CD4-positive, alpha-beta memory T cell (primary cell): ENCODE measurements around the gene HLA-DPA1. TPM values are rescaled to one million over a fixed set of nuclear protein-coding genes. Genes with fewer than 3 reads are reported as not detected.

Experiments
- CTCF ChIA-PET: fragments of 350-600 bp; sonication (Branson Sonifier 250); formaldehyde crosslinking; loops from one replicate; lab custom pipeline; 2021; ENCODE audit warnings: inconsistent platforms; ENCODE audit not compliant: partially characterized antibody; lab: Charles Lee
- POLR2A ChIA-PET: fragments of 350-600 bp; sonication (Branson Sonifier 250); formaldehyde crosslinking; loops from one replicate; lab custom pipeline; 2021; ENCODE audit not compliant: partially characterized antibody; lab: Charles Lee
- DNase-seq, 5 donors: peaks; one replicate each; pipeline versions ENCODE4 v3.0.0 to v3.0.0-alpha.2; 2020 to 2022; ENCODE audit warnings: mixed read lengths in 1 of 5
- H3K27ac ChIP-seq: one replicate; pipeline ENCODE4 v1.7.0; 2013; ENCODE audit warnings: low read depth, low read length
- H3K27me3 ChIP-seq: 2 replicates; pipeline ENCODE4 v1.7.0; 2013; ENCODE audit warnings: mild to moderate bottlenecking, low read length, moderate library complexity; ENCODE audit not compliant: insufficient read depth
- H3K36me3 ChIP-seq: 2 replicates; pipeline ENCODE4 v1.7.0; 2013; ENCODE audit warnings: mild to moderate bottlenecking, low read length, moderate library complexity; ENCODE audit not compliant: insufficient read depth
- H3K4me1 ChIP-seq: 2 replicates; pipeline ENCODE4 v1.7.0; 2013; ENCODE audit warnings: mild to moderate bottlenecking, low read length, moderate library complexity; ENCODE audit not compliant: insufficient read depth
- H3K4me3 ChIP-seq, 2 donors: one replicate each; pipeline ENCODE4 v1.7.0; 2013; ENCODE audit warnings: low read length in 2 of 2, mild to moderate bottlenecking in 1 of 2
- H3K9me3 ChIP-seq, 2 donors: one replicate each; pipeline ENCODE4 v1.7.0; 2013; ENCODE audit warnings: low read length in 2 of 2, control low read depth in 1 of 2; ENCODE audit not compliant: control insufficient read depth in 1 of 2
- H3K27ac Mint-ChIP-seq, 7 donors: one replicate each; pipeline ENCODE4 v1.8.0; 2020 to 2021; ENCODE audit warnings: mixed read lengths in 7 of 7, mild to moderate bottlenecking in 6 of 7, inconsistent platforms in 3 of 7, moderate library complexity in 3 of 7
- H3K27me3 Mint-ChIP-seq, 2 donors: one replicate each; pipeline ENCODE4 v1.8.0; 2020 to 2021; ENCODE audit warnings: mixed read lengths in 2 of 2
- H3K36me3 Mint-ChIP-seq, 2 donors: one replicate each; pipeline ENCODE4 v1.8.0; 2020 to 2021; ENCODE audit warnings: mixed read lengths in 2 of 2, inconsistent platforms in 1 of 2, mild to moderate bottlenecking in 1 of 2
- H3K4me1 Mint-ChIP-seq, 4 donors: one replicate each; pipeline ENCODE4 v1.8.0; 2020 to 2021; ENCODE audit warnings: mixed read lengths in 4 of 4, mild to moderate bottlenecking in 1 of 4
- H3K4me3 Mint-ChIP-seq, 8 donors: one replicate each; pipeline ENCODE4 v1.8.0; 2020 to 2021; ENCODE audit warnings: mixed read lengths in 8 of 8, mild to moderate bottlenecking in 7 of 8, moderate library complexity in 6 of 8, inconsistent platforms in 3 of 8
- H3K9me3 Mint-ChIP-seq, 8 donors: one replicate each; pipeline ENCODE4 v1.8.0; 2020 to 2021; ENCODE audit warnings: mixed read lengths in 8 of 8, mild to moderate bottlenecking in 5 of 8, inconsistent platforms in 3 of 8, moderate library complexity in 1 of 8
- intact Hi-C: fragments of 100-400 bp; cut with micrococcal nuclease; formaldehyde crosslinking; loops from one replicate; pipeline ENCODE4 v1.15.1; 2023
- polyA plus RNA-seq, 2 donors: library from polyadenylated mRNA; unstranded; fragments of 300-500 nt; fragmentation: Illumina TruSeq; gene quantifications; one replicate each; pipeline ENCODE4 v1.2.3, GENCODE V29; 2021
- total RNA-seq, 2 experiments: library from RNA; stranded (reverse); gene quantifications; one replicate each; pipeline ENCODE4 v1.2.3, GENCODE V29; 2021

HLA-DPA1 gene
- total and polyA plus RNA-seq, 4 experiments from 2014 or later, result 17.0 to 41.6 (median 29.1) TPM

DNA sequence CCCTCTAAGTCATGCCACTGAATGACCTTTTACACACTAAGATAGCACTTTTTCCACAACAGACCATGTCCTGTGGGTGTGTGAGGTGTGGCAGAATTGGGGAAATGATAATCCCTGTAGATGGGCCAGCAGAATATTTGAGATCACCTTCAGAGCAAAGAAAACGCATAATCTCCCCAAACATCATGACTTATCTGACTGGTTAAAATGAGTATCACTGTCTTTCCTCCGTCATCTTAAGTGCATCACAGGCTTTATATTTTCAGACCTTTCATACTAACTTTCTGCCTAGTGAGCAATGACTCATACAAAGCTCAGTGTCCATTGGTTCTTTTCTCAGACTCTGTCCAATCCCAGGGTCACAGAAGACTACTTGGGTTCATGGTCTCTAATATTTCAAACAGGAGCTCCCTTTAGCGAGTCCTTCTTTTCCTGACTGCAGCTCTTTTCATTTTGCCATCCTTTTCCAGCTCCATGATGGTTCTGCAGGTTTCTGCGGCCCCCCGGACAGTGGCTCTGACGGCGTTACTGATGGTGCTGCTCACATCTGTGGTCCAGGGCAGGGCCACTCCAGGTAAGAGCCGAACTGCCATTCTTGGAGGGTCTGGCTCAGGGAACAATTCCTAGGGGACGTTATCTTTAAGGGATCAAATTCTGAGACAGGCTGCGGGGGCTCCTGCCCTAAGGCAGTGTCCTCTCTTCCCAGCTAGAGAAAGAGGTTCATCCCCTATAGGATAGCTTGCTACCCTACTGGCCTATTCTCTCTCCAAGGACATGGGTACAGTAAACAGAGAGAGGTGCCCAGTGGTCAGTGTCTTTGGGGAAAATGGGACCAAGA lies 2.3 kb upstream of the HLA-DPA1 start, which contains the start of gene HLA-DPB1:
Gene HLA-DPB1, plus strand, starts transcription at position 423 of the 838 bp plus-strand sequence. Its CDS starts 52 bp downstream, at position 475.
- Mint-ChIP-seq H3K36me3 (no peaks in the 10 kb centered on the region), H3K27me3 (peaks cover 2 to 3% of the 10 kb centered on the region in 2 donors), H3K4me3 (peak within 1 kb of the TSS; percentile 70 to 92 (median 87)), H3K9me3 (peaks cover 0 to 2% (median 0%) of the 10 kb centered on the region in 8 donors), H3K27ac (peak within 1 kb of the TSS; percentile 34 to 93 (median 87)), H3K4me1 (peaks cover 28 to 57% (median 38%) of the 10 kb centered on the region in 4 donors)
- peak within 1 kb of the TSS; percentile 76 for H3K27ac ChIP-seq
- H3K4me3 ChIP-seq, result peak within 1 kb of the TSS; percentile 39 to 79
- intact Hi-C loops, result no loop called here
- H3K9me3 ChIP-seq, result no peaks in the 10 kb centered on the region
- ChIA-PET POLR2A (interaction anchor here (0.7 to 1.5 kb wide), 7 partner anchors 57 to 1161 kb away, joined by 3 to 10 read pairs (median 4); partner anchors contain the start of genes HMGA1, TAP1 and TAP2), CTCF (interaction anchor here (0.6 to 1.5 kb wide), 5 partner anchors 10 to 173 kb away, joined by 3 to 12 read pairs (median 4); no protein-coding TSS in a partner anchor)
- peak; percentile 56 to 75 (median 64) for DNase-seq
- H3K27me3 ChIP-seq, result no peaks in the 10 kb centered on the region
- no peaks in the 10 kb centered on the region for H3K36me3 ChIP-seq
- H3K4me1 ChIP-seq, result peaks cover 49% of the 10 kb centered on the region

DNA sequence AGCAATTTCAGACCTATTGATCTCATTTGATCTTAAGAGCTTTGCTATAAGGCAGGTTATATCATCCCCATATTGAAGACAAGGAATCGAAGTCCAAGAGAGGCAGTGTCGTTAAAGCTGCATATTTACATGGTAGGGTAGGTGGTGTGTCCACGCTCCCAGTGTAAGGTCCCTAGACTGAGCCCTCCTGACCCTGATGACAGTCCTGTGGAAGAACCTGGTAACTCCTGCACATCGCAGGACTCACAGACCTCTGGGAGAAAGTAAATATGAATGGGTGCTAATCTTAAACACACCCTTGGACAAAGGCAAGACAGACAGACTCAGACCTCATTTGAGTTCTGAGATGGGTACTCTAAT lies 1.7 kb upstream of the HLA-DPA1 start:
- Histone ChIP-seq H3K36me3 (no peaks in the 10 kb centered on the region), H3K4me3 (peak overlapping the region in 1 of 2 donors; percentile 79)

DNA sequence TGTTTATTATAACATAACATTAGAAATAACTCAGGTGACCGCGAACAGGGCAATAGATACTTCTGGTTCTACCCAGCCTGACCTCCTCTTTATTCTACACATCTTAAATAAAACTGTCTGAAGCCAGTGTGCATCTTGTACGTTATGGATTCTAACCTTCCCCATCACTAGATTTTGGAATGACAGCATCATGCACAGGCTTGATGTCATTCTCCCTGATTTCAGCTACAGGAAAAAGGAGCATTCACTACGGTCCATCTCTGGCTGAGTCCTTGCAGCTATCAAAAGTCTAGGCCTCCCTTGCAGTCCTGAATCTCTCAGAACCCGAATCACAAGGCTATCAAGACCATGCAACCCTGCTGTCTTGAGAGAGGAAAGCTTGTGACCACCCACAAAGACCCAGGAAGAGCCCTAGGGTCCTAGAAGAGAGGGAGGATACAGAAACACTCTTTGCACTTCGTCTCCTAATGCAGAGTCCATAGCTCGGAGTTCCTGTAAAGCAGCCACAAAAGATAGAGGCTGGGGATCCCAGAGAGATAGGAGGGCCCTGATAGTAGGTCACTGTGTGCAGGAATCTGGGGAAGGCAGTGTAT lies 845 bp downstream of the HLA-DPA1 start:
- Histone ChIP-seq H3K4me1 (peaks cover 37% of the 10 kb centered on the region), H3K36me3 (peaks cover 6% of the 10 kb centered on the region), H3K4me3 (peak overlapping the region in 1 of 2 donors; percentile 73), H3K9me3 (no peaks in the 10 kb centered on the region), H3K27me3 (no peaks in the 10 kb centered on the region), H3K27ac (peak overlapping the region; percentile 67)
- H3K4me3 Mint-ChIP-seq, result peak overlapping the region; percentile 16 to 92 (median 82)
- peaks cover 2 to 3% of the 10 kb centered on the region in 2 donors for H3K27me3 Mint-ChIP-seq
- H3K4me1 Mint-ChIP-seq, result peaks cover 22 to 40% (median 32%) of the 10 kb centered on the region in 4 donors
- POLR2A ChIA-PET, result interaction anchor here (1.2 to 1.6 kb wide), 4 partner anchors 57 to 199 kb away, joined by 3 to 7 read pairs (median 4); partner anchors contain the start of genes HSD17B8, RPS18 and VPS52
- peaks cover 0 to 1% (median 0%) of the 10 kb centered on the region in 8 donors for H3K9me3 Mint-ChIP-seq
- intact Hi-C loops, result loop anchor here (5.0 kb wide), 1 partner anchor 55 kb away; no protein-coding TSS in a partner anchor
- DNase-seq, result no peak
- H3K36me3 Mint-ChIP-seq, result peaks cover 0 to 10% of the 10 kb centered on the region in 2 donors
- CTCF ChIA-PET, result interaction anchor here (0.8 to 2.4 kb wide), 7 partner anchors 9 to 58 kb away, joined by 3 to 9 read pairs (median 4); no protein-coding TSS in a partner anchor
- H3K27ac Mint-ChIP-seq, result peak overlapping the region in 3 of 7 donors; percentile 38 to 95 (median 95)

More for the DNA sequence above, 1.7 kb upstream of the HLA-DPA1 start:
- peaks cover 49% of the 10 kb centered on the region for H3K4me1 ChIP-seq
- no peaks in the 10 kb centered on the region for H3K36me3 Mint-ChIP-seq
- DNase-seq, result no peak
- intact Hi-C loops, result no loop called here
- H3K4me1 Mint-ChIP-seq, result peaks cover 28 to 51% (median 38%) of the 10 kb centered on the region in 4 donors
- no peaks in the 10 kb centered on the region for H3K27me3 ChIP-seq
- ChIA-PET CTCF (interaction anchor here (0.6 to 1.5 kb wide), 5 partner anchors 10 to 173 kb away, joined by 3 to 12 read pairs (median 4); no protein-coding TSS in a partner anchor), POLR2A (interaction anchor here (0.7 to 2.1 kb wide), 7 partner anchors 103 to 1161 kb away, joined by 3 to 10 read pairs (median 4); partner anchors contain the start of genes HMGA1, TAP1 and TAP2)
- H3K9me3 Mint-ChIP-seq, result peaks cover 0 to 2% (median 0%) of the 10 kb centered on the region in 8 donors
- peaks cover 2 to 3% of the 10 kb centered on the region in 2 donors for H3K27me3 Mint-ChIP-seq
- H3K27ac Mint-ChIP-seq, result peak overlapping the region; percentile 34 to 93 (median 87)
- H3K27ac ChIP-seq, result peak overlapping the region; percentile 76
- H3K9me3 ChIP-seq, result no peaks in the 10 kb centered on the region
- H3K4me3 Mint-ChIP-seq, result peak overlapping the region in 4 of 8 donors; percentile 2 to 87 (median 86)

DNA sequence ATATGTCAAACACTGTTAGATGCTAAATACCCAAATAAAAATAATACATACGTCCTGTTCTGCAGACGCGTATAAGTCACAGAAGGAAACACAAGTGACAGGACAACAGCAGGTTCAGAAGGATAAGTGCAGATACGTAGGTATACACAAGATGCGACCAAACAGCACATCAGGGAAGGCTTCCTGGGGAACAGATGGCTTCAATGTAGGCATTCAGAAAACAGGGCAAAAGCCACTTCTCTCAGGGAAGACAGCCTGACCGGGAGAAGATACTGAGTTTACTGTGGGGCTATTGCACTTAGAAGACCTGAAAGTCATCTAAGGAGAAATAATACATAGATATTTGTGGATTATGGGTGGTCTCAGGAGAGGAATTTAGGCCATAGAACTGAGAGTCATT lies 1.9 kb downstream of the HLA-DPA1 start:
- Mint-ChIP-seq H3K27ac (peak overlapping the region in 2 of 7 donors; percentile 18), H3K4me1 (peaks cover 21 to 34% (median 27%) of the 10 kb centered on the region in 4 donors), H3K36me3 (peaks cover 0 to 14% of the 10 kb centered on the region in 2 donors), H3K4me3 (peak overlapping the region in 7 of 8 donors; percentile 1 to 92 (median 76)), H3K9me3 (peaks cover 0 to 8% (median 0%) of the 10 kb centered on the region in 8 donors), H3K27me3 (no peaks in the 10 kb centered on the region)
- H3K27ac ChIP-seq, result no peak overlapping the region
- H3K27me3 ChIP-seq, result no peaks in the 10 kb centered on the region
- ChIA-PET POLR2A (no interaction called here), CTCF (interaction anchor here (2.4 kb wide), 1 partner anchor 10 kb away, joined by 9 read pairs; no protein-coding TSS in a partner anchor)
- peaks cover 6% of the 10 kb centered on the region for H3K36me3 ChIP-seq
- H3K9me3 ChIP-seq, result no peaks in the 10 kb centered on the region
- H3K4me1 ChIP-seq, result peaks cover 34% of the 10 kb centered on the region
- no peak for DNase-seq
- peak overlapping the region in 1 of 2 donors; percentile 73 for H3K4me3 ChIP-seq
- intact Hi-C loops, result loop anchor here (5.0 kb wide), 1 partner anchor 54 kb away; no protein-coding TSS in a partner anchor

DNA sequence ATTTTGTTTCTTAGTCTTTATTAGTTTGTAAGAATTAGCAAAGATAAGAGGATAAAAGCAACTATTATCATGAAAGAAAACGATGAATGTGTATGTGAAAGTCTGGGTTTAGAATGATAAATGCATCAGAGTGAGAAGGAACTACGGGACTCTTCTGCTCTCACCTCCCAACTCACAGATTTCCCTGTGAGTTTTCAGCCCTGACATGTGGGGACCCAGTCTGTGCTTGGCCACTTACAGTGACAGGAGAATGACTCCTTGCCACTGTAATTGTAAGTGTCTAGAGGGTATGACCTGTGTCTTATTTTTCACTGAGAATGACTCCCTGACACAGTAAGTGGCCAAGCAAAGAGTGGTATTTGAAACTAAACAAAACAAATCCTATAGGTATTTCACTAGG lies 2.5 kb downstream of the HLA-DPA1 start:
- peaks cover 0 to 16% of the 10 kb centered on the region in 2 donors for H3K36me3 Mint-ChIP-seq
- intact Hi-C loops, result loop anchor here (5.0 kb wide), 1 partner anchor 54 kb away; no protein-coding TSS in a partner anchor
- peaks cover 34% of the 10 kb centered on the region for H3K4me1 ChIP-seq
- no peaks in the 10 kb centered on the region for H3K27me3 Mint-ChIP-seq
- no peak overlapping the region for H3K4me3 Mint-ChIP-seq
- no peak overlapping the region for H3K4me3 ChIP-seq
- peaks cover 21 to 27% (median 26%) of the 10 kb centered on the region in 4 donors for H3K4me1 Mint-ChIP-seq
- H3K27ac ChIP-seq, result no peak overlapping the region
- CTCF ChIA-PET, result no interaction called here
- H3K27me3 ChIP-seq, result no peaks in the 10 kb centered on the region
- no peaks in the 10 kb centered on the region for H3K9me3 ChIP-seq
- POLR2A ChIA-PET, result no interaction called here
- H3K27ac Mint-ChIP-seq, result peak overlapping the region in 1 of 7 donors; percentile 5
- peaks cover 6% of the 10 kb centered on the region for H3K36me3 ChIP-seq
- DNase-seq, result no peak
- H3K9me3 Mint-ChIP-seq, result peaks cover 0 to 15% (median 0%) of the 10 kb centered on the region in 8 donors

DNA sequence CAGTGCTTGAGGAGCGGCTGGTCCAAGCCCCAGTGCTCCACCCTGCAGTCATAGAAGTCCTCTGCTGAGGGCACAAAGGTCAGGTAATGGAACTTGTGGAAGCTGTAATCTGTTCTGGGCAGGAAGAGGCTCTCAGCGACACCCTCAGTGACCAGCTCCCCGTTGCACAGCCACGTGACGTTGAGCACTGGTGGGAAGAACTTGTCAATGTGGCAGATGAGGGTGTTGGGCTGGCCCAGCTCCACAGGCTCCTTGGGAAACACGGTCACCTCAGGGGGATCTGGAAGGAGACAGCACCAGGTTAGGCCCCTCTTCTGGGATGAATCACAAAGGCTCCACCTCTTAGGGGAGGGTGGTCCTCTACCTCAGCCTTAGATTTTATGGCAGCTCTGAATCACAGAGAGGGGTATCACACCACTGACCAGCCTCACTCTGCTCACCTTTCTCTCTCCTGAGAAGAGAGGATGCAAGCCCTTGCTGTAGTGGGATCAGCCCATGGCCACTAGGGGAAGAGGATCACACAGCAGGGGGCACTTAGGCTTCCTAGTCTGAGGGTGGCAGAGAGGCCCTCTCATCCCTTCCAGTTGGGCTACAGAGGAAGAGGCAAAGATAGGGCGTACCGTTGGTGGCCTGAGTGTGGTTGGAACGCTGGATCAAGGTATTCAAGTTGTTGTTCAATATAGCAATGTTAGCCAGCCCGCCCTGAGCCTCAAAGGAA lies 4.3 kb downstream of the HLA-DPA1 start:
- Mint-ChIP-seq H3K27ac (no peak overlapping the region), H3K27me3 (peaks cover 0 to 2% of the 10 kb centered on the region in 2 donors), H3K36me3 (peaks cover 0 to 16% of the 10 kb centered on the region in 2 donors), H3K4me3 (no peak overlapping the region), H3K4me1 (peaks cover 15 to 19% (median 17%) of the 10 kb centered on the region in 4 donors), H3K9me3 (peaks cover 0 to 17% (median 0%) of the 10 kb centered on the region in 8 donors)
- DNase-seq, result no peak
- Histone ChIP-seq H3K27me3 (no peaks in the 10 kb centered on the region), H3K9me3 (no peaks in the 10 kb centered on the region), H3K36me3 (peaks cover 6% of the 10 kb centered on the region), H3K4me3 (no peak overlapping the region), H3K27ac (no peak overlapping the region), H3K4me1 (peaks cover 26% of the 10 kb centered on the region)
- ChIA-PET CTCF (no interaction called here), POLR2A (interaction anchor here (0.7 kb wide), 1 partner anchor 46 kb away, joined by 3 read pairs; no protein-coding TSS in a partner anchor)
- intact Hi-C loops, result no loop called here
